IMR-90 (cell line): ENCODE data around the gene TRAPPC14. TPM values are rescaled to one million over a fixed set of nuclear protein-coding genes. Genes with fewer than 3 reads are reported as not detected.

ENCODE experiments used
- ATAC-seq: fragments of 200-7000 bp; cut with Tn5 transposase; 2 replicates; pipeline ENCODE4 v1.9.1; 2020; ENCODE audit warnings: low read depth, mild to moderate bottlenecking, moderate library complexity
- BruUV-seq: library from RNA; stranded (reverse); fragments of 400-500 nt; replicated peaks from 2 replicates; lab custom pipeline; 2021; lab: Mats Ljungman, UMichigan
- CTCF ChIA-PET: fragments of 300-600 bp; formaldehyde crosslinking; extraction: SDS; loops from one replicate; lab custom pipeline; 2021; ENCODE audit warnings: antibody characterized with exemption; lab: Yijun Ruan, JAX
- POLR2A ChIA-PET: fragments of 300-600 bp; sonication (Branson Sonifier 250); formaldehyde crosslinking; loops from one replicate; lab custom pipeline; 2022; ENCODE audit warnings: antibody characterized with exemption; ENCODE audit not compliant: unreplicated experiment; lab: Charles Lee
- DNase-seq: peaks from one replicate; pipeline ENCODE4 v3.0.0; 2013
- H2AFZ ChIP-seq: replicated peaks from 2 replicates; pipeline ENCODE3; 2013; ENCODE audit warnings: low read length, mild to moderate bottlenecking; ENCODE audit not compliant: poor library complexity
- H2AK5ac ChIP-seq: 2 replicates; pipeline ENCODE4 v1.6.1; 2013; ENCODE audit warnings: low read depth, low read length, inconsistent platforms
- H2AK9ac ChIP-seq: replicated peaks from 2 replicates; pipeline ENCODE3; 2013; ENCODE audit warnings: mild to moderate bottlenecking, low read depth, low read length, moderate library complexity; ENCODE audit not compliant: poor library complexity
- H2BK120ac ChIP-seq: 2 replicates; pipeline ENCODE4 v1.6.1; 2013; ENCODE audit warnings: low read depth, low read length, inconsistent platforms
- H2BK15ac ChIP-seq: 3 replicates; pipeline ENCODE4 v1.6.1; 2013; ENCODE audit warnings: low read depth, low read length, inconsistent platforms
- H2BK20ac ChIP-seq: 2 replicates; pipeline ENCODE4 v1.6.1; 2013; ENCODE audit warnings: low read depth, mild to moderate bottlenecking, inconsistent platforms, low read length, moderate library complexity
- H2BK5ac ChIP-seq: 2 replicates; pipeline ENCODE4 v1.6.1; 2013; ENCODE audit warnings: mild to moderate bottlenecking, low read depth, low read length, inconsistent platforms; ENCODE audit not compliant: poor library complexity, severe bottlenecking
- H3K14ac ChIP-seq: replicated peaks from 2 replicates; pipeline ENCODE4 v1.6.1; 2013; ENCODE audit warnings: low read depth, low read length, inconsistent platforms
- H3K18ac ChIP-seq: 2 replicates; pipeline ENCODE4 v1.6.1; 2013; ENCODE audit warnings: low read depth, low read length, control low read depth
- H3K23ac ChIP-seq: 2 replicates; pipeline ENCODE4 v1.6.1; 2013; ENCODE audit warnings: low read depth, low read length, inconsistent platforms
- H3K27ac ChIP-seq: 2 replicates; pipeline ENCODE4 v1.5.1; 2013; ENCODE audit warnings: mild to moderate bottlenecking, control low read depth, low read length; ENCODE audit not compliant: insufficient read depth
- H3K27me3 ChIP-seq: 2 replicates; pipeline ENCODE4 v1.6.1; 2013; ENCODE audit warnings: low read length; ENCODE audit not compliant: control insufficient read depth, insufficient read depth
- H3K36me3 ChIP-seq: 2 replicates; pipeline ENCODE4 v1.6.1; 2013; ENCODE audit warnings: low read length, mixed read lengths; ENCODE audit not compliant: control insufficient read depth, insufficient read depth
- H3K4ac ChIP-seq: 2 replicates; pipeline ENCODE4 v1.6.1; 2013; ENCODE audit warnings: low read depth, low read length, inconsistent platforms
- H3K4me1 ChIP-seq: 2 replicates; pipeline ENCODE4 v1.6.1; 2013; ENCODE audit warnings: low read length, mixed read lengths; ENCODE audit not compliant: control insufficient read depth, insufficient read depth
- H3K4me2 ChIP-seq: 2 replicates; pipeline ENCODE4 v1.6.1; 2013; ENCODE audit warnings: low read depth, mild to moderate bottlenecking, control low read depth, low read length, moderate library complexity
- H3K4me3 ChIP-seq: 2 replicates; pipeline ENCODE4 v1.5.1; 2013; ENCODE audit warnings: low read depth, mild to moderate bottlenecking, control low read depth, low read length, moderate library complexity; ENCODE audit not compliant: insufficient read depth
- H3K56ac ChIP-seq: 2 replicates; pipeline ENCODE4 v1.6.1; 2013; ENCODE audit warnings: low read length, inconsistent platforms; ENCODE audit not compliant: insufficient read depth; ENCODE audit errors: extremely low read depth
- H3K79me1 ChIP-seq, 2 experiments: 2 replicates each; pipeline ENCODE4 v1.6.1; 2013; ENCODE audit warnings: low read length in 2 of 2, inconsistent platforms in 1 of 2, low read depth in 1 of 2
- H3K9ac ChIP-seq: 2 replicates; pipeline ENCODE4 v1.6.1; 2013; ENCODE audit warnings: low read depth, low read length, control low read depth
- H3K9me1 ChIP-seq: 2 replicates; pipeline ENCODE4 v1.6.1; 2013; ENCODE audit warnings: low read length, inconsistent platforms; ENCODE audit not compliant: insufficient read depth
- H3K9me3 ChIP-seq: 2 replicates; pipeline ENCODE4 v1.6.1; 2013; ENCODE audit warnings: low read length; ENCODE audit not compliant: control insufficient read depth, insufficient read depth
- H4K20me1 ChIP-seq: 2 replicates; pipeline ENCODE4 v1.6.1; 2013; ENCODE audit warnings: low read length, inconsistent platforms; ENCODE audit not compliant: insufficient read depth
- H4K5ac ChIP-seq: 2 replicates; pipeline ENCODE4 v1.6.1; 2013; ENCODE audit warnings: mild to moderate bottlenecking, low read depth, low read length, control low read depth
- H4K8ac ChIP-seq, 2 experiments: 2 replicates each; pipeline ENCODE4 v1.6.1; 2013; ENCODE audit warnings: low read depth in 2 of 2, low read length in 2 of 2, control low read depth in 1 of 2, inconsistent platforms in 1 of 2
- H4K91ac ChIP-seq: 2 replicates; pipeline ENCODE4 v1.6.1; 2013; ENCODE audit warnings: low read depth, low read length, inconsistent platforms; ENCODE audit not compliant: insufficient read depth
- BHLHE40 ChIP-seq: fragments of 150-350 bp; IDR thresholded peaks from 2 replicates; pipeline ENCODE4 v1.6.1; 2016; ENCODE audit warnings: mild to moderate bottlenecking, low read depth, low read length
- CHD1 ChIP-seq: IDR thresholded peaks from 2 replicates; pipeline ENCODE4 v1.6.1; 2012; ENCODE audit warnings: low read depth, low read length, improper control_type of control experiment
- MAFK ChIP-seq: IDR thresholded peaks from 2 replicates; pipeline ENCODE4 v1.6.1; 2012; ENCODE audit warnings: low read depth, low read length, improper control_type of control experiment
- NFE2L2 ChIP-seq: fragments of 150-350 bp; IDR thresholded peaks from 2 replicates; pipeline ENCODE4 v1.6.1; 2016; ENCODE audit warnings: low read depth, mild to moderate bottlenecking, low read length
- POLR2A ChIP-seq: IDR thresholded peaks from 2 replicates; pipeline ENCODE4 v1.6.1; 2012; ENCODE audit warnings: mild to moderate bottlenecking, low read depth, low read length
- RAD21 ChIP-seq: IDR thresholded peaks from 2 replicates; pipeline ENCODE4 v1.6.1; 2012; ENCODE audit warnings: low read length, improper control_type of control experiment
- RCOR1 ChIP-seq: IDR thresholded peaks from 2 replicates; pipeline ENCODE4 v1.6.1; 2012; ENCODE audit warnings: mild to moderate bottlenecking, low read length, improper control_type of control experiment; ENCODE audit not compliant: insufficient replicate concordance
- WGBS, 2 experiments: methylation state at CpG; one replicate each; pipeline versions ENCODE4 v1.1.5 to v1.1.7; 2013; ENCODE audit warnings: missing lambda C conversion rate in 2 of 2; ENCODE audit not compliant: insufficient read length in 1 of 2; ENCODE audit errors: extremely low coverage in 2 of 2; 5-methylcytosine and 5-hydroxymethylcytosine counted together
- dilution Hi-C: fragments of 300-500 bp; cut with HindIII; formaldehyde crosslinking; loops from one replicate; pipeline ENCODE4 v1.14.3; 2018; ENCODE audit warnings: low sequenced_read_pairs; ENCODE audit not compliant: unreplicated experiment
- in situ Hi-C: fragments of 300-500 bp; cut with MboI; formaldehyde crosslinking; loops from 3 replicates; pipeline ENCODE4 v1.14.3; 2019; ENCODE audit warnings: low sequenced_read_pairs, inconsistent platforms, mixed read lengths
- intact Hi-C: fragments of 100-400 bp; cut with micrococcal nuclease; formaldehyde crosslinking; loops from 2 replicates; pipeline ENCODE4 v1.10.0; 2022
- polyA plus RNA-seq, 3 experiments: library from polyadenylated mRNA; depleted of rRNA; stranded (reverse); fragments of >200 nt; gene quantifications; 2 replicates each; pipeline ENCODE4 v1.2.3, GENCODE V29; 2012; ENCODE audit warnings: low replicate concordance in 1 of 3
- total RNA-seq: library from RNA; depleted of rRNA; stranded (reverse); fragments of >200 nt; gene quantifications from 2 replicates; pipeline ENCODE4 v1.2.3, GENCODE V29; 2012
- TF ChIP-seq, protein P1 (sequence below): fragments of 150-350 bp; IDR thresholded peaks from 2 replicates; pipeline ENCODE4 v1.6.1; 2017; ENCODE audit warnings: mild to moderate bottlenecking, antibody characterized with exemption, low read length, low read depth

The TRAPPC14 gene
- total and polyA plus RNA-seq, 2 of the 4 experiments (the other 2 are of a cell fraction) = 4.5 to 15.9 TPM

DNA sequence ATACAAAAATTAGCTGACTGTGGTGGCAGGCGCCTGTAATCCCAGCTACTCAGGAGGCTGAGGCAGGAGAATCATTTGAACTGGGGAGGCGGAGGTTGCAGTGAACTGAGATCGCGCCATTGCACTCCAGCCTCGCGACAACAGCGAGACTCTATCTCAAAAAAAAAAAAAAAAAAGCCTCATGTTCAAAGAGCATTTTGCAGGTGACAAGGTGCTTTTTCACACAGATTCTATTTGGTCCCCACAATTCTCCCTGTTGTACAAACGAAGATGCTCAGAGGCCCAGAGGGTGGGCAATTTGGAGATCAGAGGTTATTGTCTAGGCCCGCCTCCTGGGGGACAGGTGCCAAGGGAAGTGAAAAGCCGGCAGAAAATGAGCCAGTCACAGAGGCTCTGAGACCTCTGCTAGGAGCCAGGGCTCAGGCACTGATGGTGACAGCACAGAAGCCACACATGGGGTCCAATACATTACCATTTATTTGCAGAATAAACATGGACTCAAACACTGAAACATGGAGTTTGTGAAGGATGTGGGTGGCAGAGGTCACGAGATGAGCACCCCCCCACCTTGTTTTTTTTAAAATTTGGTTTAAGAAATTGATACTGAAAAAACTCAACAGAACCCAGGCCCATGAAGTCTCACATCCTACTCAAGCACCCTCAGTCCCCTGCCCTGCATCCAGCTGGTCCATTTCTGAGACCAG lies 10.8 kb upstream of the TRAPPC14 start:
- no peak overlapping the region for H2BK5ac ChIP-seq
- TF ChIP-seq NFE2L2 (no peak), CHD1 (no peak), MAFK (no peak), RCOR1 (no peak), POLR2A (no peak), BHLHE40 (no peak), RAD21 (no peak)
- TF ChIP-seq, protein P1, sequence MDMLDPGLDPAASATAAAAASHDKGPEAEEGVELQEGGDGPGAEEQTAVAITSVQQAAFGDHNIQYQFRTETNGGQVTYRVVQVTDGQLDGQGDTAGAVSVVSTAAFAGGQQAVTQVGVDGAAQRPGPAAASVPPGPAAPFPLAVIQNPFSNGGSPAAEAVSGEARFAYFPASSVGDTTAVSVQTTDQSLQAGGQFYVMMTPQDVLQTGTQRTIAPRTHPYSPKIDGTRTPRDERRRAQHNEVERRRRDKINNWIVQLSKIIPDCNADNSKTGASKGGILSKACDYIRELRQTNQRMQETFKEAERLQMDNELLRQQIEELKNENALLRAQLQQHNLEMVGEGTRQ = no peak
- no peak overlapping the region for H2BK15ac ChIP-seq
- peaks cover 6% of the 10 kb centered on the region for H3K4me1 ChIP-seq
- no peaks in the 10 kb centered on the region for H4K20me1 ChIP-seq
- H3K27me3 ChIP-seq = no peaks in the 10 kb centered on the region
- H3K4me2 ChIP-seq = no peak overlapping the region
- H3K9me1 ChIP-seq = peaks cover 3% of the 10 kb centered on the region; the same call in 1 of the 2 replicates
- no CpG with 5 or more reads among the region's 11 CpGs for WGBS, 2 experiments
- no peak for ATAC-seq
- H3K36me3 ChIP-seq = peaks cover 7% of the 10 kb centered on the region; the same call in 1 of the 2 replicates
- H3K27ac ChIP-seq = no peak overlapping the region
- no peak overlapping the region for H3K14ac ChIP-seq
- H2AK5ac ChIP-seq = no peak overlapping the region
- H3K4ac ChIP-seq = no peak overlapping the region
- peaks cover 0 to 8% of the 10 kb centered on the region in 2 experiments; a peak in 1 of 4 replicates for H3K79me1 ChIP-seq
- no peak overlapping the region for H4K5ac ChIP-seq
- dilution Hi-C loops = no loop called here
- no peak overlapping the region for H4K91ac ChIP-seq
- in situ Hi-C loops = no loop called here
- no peak overlapping the region for H3K23ac ChIP-seq
- H2BK20ac ChIP-seq = no peak overlapping the region
- H3K9me3 ChIP-seq = no peaks in the 10 kb centered on the region
- no peak overlapping the region for H3K9ac ChIP-seq
- no peak overlapping the region for H3K56ac ChIP-seq
- H3K18ac ChIP-seq = no peak overlapping the region
- H2AK9ac ChIP-seq = peak overlapping the region; percentile 65
- H3K4me3 ChIP-seq = no peak overlapping the region
- peak overlapping the region in 1 of 2 experiments; percentile 82; a peak in 2 of 4 replicates for H4K8ac ChIP-seq
- no TSS peak for BruUV-seq
- ChIA-PET POLR2A (no interaction called here), CTCF (no interaction called here)
- no peak overlapping the region for H2AFZ ChIP-seq
- DNase-seq = no peak
- no peak overlapping the region for H2BK120ac ChIP-seq
- intact Hi-C loops = no loop called here
